Measurements from ENCODE around the gene SLC1A2. TPM values are rescaled to one million over a fixed set of nuclear protein-coding genes. Genes with fewer than 3 reads are reported as not detected.
A peak's percentile ranks its signal among the peaks of the same experiment; 100 is the strongest.

SLC1A2 gene
- total RNA-seq, 1 experiment from 2014 or later = 0.25 TPM

GRCh38 chr11:35336726-35337125 lies 82.6 kb downstream of the SLC1A2 start:
- Histone ChIP-seq H3K9me2 (ENCODE audit: insufficient read depth) (no peaks in the 10 kb centered on the region), H3K4me1 (ENCODE audit: control insufficient read depth in 1 of 2, insufficient read depth in 2 of 2, low read length in 2 of 2) (peaks cover 8 to 27% of the 10 kb centered on the region in 2 experiments; a peak in 3 of 4 replicates), H4K20me1 (ENCODE audit: insufficient read depth) (no peaks in the 10 kb centered on the region), H3K27ac (ENCODE audit: low read depth, low read length) (peak overlapping the region; percentile 26; the same call in 1 of the 2 replicates), H3K27me3 (ENCODE audit: insufficient read depth, low read length) (no peaks in the 10 kb centered on the region), H3K36me3 (ENCODE audit: control insufficient read depth in 1 of 2, insufficient read depth in 2 of 2, low read length in 2 of 2) (no peaks in the 10 kb centered on the region), H3K4me2 (ENCODE audit: low read length) (peak overlapping the region; percentile 67), H3K4me3 (replicated peaks in 1 of 2; ENCODE audit: low read depth in 1 of 2, low read length in 2 of 2) (peak overlapping the region in 1 of 2 experiments; percentile 9; a peak in 1 of 4 replicates), H3K79me2 (ENCODE audit: insufficient read depth, low read length) (no peaks in the 10 kb centered on the region), H2AFZ (ENCODE audit: low read depth, low read length, poor library complexity, severe bottlenecking) (peak overlapping the region; percentile 24), H3K9ac (ENCODE audit: low read length) (peak overlapping the region; percentile 22; the same call in 1 of the 2 replicates), H3K9me3 (ENCODE audit: control insufficient read depth in 1 of 2, insufficient read depth in 1 of 2, low read depth in 1 of 2, low read length in 2 of 2) (no peaks in the 10 kb centered on the region)
- TF ChIP-seq EZH2 (IDR thresholded peaks at IDR 0.05) = no peak
- TF ChIP-seq RAD21 (IDR thresholded peaks at IDR 0.05; ENCODE audit: low read depth) = no peak
- no peak for TF ChIP-seq CTCF (IDR thresholded peaks at IDR 0.05 in 2 of 3, conservative IDR thresholded peaks at IDR 0.05 in 1 of 3; ENCODE audit: borderline replicate concordance in 1 of 3, insufficient read depth in 1 of 3, low read depth in 2 of 3, low read length in 2 of 3)
- TF ChIP-seq ZBTB33 (IDR thresholded peaks at IDR 0.05; ENCODE audit: extremely low read depth, insufficient replicate concordance, low read length) = no peak
- no peak for TF ChIP-seq SRF (IDR thresholded peaks at IDR 0.05; ENCODE audit: low read depth)
- TF ChIP-seq ATF3 (IDR thresholded peaks at IDR 0.05) = no peak
- TF ChIP-seq EZH2phosphoT487 (IDR thresholded peaks at IDR 0.05; ENCODE audit: borderline replicate concordance) = no peak
- no peak for TF ChIP-seq ZFX (IDR thresholded peaks at IDR 0.05)
- TF ChIP-seq SP1 (IDR thresholded peaks at IDR 0.05; ENCODE audit: low read depth) = no peak
- no peak for TF ChIP-seq POLR2A (IDR thresholded peaks at IDR 0.05; ENCODE audit: borderline replicate concordance, extremely low read depth, insufficient read depth, insufficient read length)
- TF ChIP-seq MAX (IDR thresholded peaks at IDR 0.05) = no peak
- ATAC-seq (no peak), DNase-seq (ENCODE audit: low read depth, low spot score) (no peak)
- POLR2A ChIA-PET = interaction anchor here (0.9 to 2.0 kb wide), 3 partner anchors 9 to 419 kb away, joined by 3 to 5 read pairs (median 3); no protein-coding TSS in a partner anchor
- RAD21 ChIA-PET (ENCODE audit: low non-redundant PET in 1 of 2, low total read pairs in 2 of 2, uncharacterized antibody in 2 of 2, unreplicated experiment in 2 of 2) = no interaction called here
- intact Hi-C loops (cut with micrococcal nuclease) = no loop called here
- TSS peak; percentile 88 for BruUV-seq (replicated peaks)
- CTCF ChIA-PET = interaction anchor here (1.4 kb wide), 1 partner anchor 56 kb away, joined by 4 read pairs; no protein-coding TSS in a partner anchor

All from HCT116 (cell line).